Measurements from ENCODE around the gene TTLL6.
"Not testable (repeated sequence)": the region's sequence is repeated elsewhere in the genome, so short reads cannot be mapped to it uniquely, and the experiment has no call there.

Gene TTLL6

DNA sequence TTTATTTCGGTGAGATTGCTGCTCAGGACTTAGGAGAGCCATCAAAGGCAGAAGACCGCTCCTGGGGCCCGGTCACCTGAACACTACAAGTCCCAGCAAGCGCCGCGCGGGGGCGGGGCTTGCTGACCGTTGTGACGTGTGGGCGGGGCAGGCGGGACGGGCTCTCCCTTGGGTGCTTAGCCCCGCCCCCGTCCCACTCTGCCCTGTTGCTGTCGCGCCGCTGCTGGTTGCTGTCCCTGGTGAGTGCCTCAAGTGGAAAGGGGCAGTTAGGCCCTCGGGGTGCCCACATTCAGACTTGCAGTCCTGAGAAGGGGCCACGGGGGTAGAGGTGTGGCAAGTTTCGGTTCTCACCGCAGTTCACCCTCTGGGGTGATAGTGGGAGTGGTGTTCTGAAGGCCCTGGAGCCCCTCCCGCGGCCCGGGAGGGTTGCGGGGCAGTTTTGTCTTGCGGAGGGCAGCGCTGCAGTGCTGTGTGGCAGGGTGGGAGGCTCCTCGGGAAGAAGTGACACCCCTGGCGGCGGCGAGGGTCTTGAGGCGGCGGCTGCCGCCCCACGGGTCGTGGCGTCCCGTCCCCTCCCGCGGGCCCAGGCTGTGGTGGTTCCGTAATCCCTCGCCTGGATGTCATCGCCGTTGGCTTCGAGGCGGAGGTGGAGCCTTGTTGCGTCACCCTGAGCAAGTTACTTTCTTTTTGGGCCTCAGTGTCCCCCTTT is 14.0 kb upstream of the TTLL6 start, which contains the start of gene CALCOCO2:
Gene CALCOCO2 (plus strand): TSS at position 196 of the 709 bp plus-strand sequence. CDS start 10,673 bp downstream, outside the sequence.
- peak within 1 kb of the TSS; percentile 91 for H3K4me3 ChIP-seq (ENCODE audit: low read length)
- TF ChIP-seq ZNF274 (IDR thresholded peaks at IDR 0.05; ENCODE audit: low read depth, low read length): no peak

DNA sequence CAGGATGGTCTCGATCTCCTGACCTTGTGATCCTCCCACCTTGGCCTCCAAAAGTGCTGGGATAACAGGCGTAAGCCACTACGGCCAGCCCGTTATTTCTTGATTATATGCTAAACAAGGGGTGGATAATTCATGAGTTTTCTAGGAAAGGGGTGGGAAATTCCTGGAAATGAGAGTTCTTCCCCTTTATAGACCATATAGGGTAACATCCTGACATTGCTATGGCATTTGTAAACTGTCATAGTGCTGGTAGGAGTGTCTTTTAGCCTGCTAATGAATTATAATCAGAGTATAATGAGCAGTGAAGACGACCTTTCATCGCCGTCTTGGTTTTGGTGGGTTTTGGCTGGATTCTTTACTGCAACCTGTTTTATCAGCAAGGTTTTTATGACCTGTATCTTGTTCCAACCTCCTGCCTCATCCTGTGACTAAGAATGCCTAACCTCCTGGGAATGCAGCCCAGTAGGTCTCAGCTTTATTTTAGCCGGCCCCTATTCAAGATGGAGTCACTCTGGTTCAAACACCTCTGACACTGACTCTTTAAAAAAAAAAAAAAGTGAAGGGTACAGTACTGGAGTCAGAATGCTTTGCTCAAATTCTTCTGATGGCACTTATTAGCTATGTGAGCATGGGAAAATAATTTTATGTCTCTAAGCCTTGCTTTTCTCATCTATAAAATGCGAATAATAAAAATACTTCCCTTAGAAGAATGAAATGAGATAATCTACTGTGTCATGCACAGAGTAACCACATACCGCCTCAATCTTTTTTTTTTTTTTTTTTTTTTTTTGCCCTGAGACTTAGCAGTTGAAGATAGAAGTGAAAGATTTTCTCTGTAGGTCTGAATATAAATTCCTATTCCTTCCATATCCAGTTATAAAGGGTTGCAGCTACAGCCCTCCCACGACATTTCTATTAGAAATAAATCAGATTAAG is 8.7 kb upstream of the TTLL6 start:
- no peak overlapping the region for H3K4me3 ChIP-seq (ENCODE audit: low read length)
- TF ChIP-seq ZNF274 (IDR thresholded peaks at IDR 0.05; ENCODE audit: low read depth, low read length): no peak

DNA sequence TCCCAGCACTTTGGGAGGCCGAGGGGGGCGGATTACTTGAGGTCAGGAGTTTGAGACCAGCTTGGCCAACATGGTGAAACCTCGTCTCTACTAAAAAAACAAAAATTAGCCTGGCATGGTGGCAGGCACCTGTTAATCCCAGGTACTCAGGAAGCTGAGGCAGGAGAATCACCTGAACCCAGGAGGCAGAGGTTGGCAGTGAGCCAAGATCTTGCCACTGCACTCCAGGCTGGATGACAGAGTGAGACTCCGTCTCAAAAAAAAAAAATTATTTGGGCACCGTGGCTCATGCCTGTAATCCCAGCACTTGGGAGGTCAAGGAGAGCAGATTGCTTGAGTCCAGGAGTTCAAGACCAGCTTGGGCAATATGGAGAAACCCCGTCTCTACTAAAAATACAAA is 3.9 kb upstream of the TTLL6 start:
- H3K4me3 ChIP-seq (ENCODE audit: low read length): not testable (repeated sequence)

DNA sequence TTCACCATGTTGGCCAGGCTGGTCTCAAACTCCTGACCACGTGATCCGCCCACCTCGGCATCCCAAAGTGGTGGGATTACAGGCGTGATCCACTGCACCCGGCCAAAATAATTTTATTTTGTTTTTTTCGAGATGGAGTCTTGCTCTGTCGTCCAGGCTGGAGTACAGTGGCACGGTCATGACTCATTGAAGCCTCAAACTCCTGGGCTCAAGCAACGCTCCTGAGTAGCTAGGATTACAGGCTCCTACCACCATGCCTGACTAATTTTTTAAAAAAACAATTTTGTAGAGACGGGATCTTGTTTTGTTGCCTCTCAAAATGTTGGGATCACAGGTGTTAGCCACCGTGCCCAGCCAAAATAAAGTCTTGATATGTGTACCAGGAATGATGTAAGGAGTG is 2.4 kb upstream of the TTLL6 start:
- no peak for TF ChIP-seq ZNF274 (IDR thresholded peaks at IDR 0.05; ENCODE audit: low read depth, low read length)
- no peak overlapping the region for H3K4me3 ChIP-seq (ENCODE audit: low read length)

DNA sequence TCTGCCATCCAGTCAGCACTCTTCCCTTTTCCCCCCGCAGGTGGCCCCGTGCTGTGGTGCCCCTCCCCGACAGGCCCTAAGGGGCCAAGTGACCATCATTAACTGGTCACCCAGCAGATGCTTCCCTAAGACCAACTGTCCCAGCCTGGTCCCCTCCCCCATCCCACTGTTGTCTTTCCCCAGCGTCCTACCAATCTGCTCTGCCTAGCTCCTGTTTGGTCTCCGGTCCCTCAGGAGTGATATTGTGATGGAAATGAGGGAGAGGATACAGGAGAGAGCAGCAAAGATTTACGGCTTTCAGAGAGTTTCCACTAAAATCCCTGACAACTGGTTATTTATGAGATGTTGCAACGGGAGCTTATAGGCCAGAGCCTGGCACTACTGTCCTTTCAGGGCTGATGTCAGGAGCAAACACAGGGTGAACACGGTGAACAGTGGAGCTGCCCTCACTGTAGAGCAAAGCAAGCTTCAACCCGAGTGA is 1.4 kb upstream of the TTLL6 start:
- no peak for TF ChIP-seq ZNF274 (IDR thresholded peaks at IDR 0.05; ENCODE audit: low read depth, low read length)
- H3K4me3 ChIP-seq (ENCODE audit: low read length): no peak overlapping the region

DNA sequence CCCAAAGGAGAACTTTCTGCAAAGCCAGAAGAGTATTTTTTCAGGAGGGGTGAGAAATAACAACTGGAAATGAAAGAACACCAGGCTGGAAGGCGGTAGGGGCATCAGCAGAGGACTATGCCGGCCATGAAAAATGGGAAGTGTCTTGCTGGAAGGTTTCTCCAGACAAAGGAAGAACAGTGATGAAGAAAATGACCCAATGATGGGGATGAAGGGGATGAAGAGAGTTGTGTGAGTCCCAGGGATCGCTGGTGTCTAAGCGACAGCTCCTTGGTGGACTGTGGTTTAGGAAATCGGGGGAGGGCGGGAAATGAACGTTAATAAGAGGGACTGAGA is 623 bp downstream of the TTLL6 start:
- H3K4me3 ChIP-seq (ENCODE audit: low read length): peak overlapping the region; percentile 60
- no peak for TF ChIP-seq ZNF274 (IDR thresholded peaks at IDR 0.05; ENCODE audit: low read depth, low read length)

DNA sequence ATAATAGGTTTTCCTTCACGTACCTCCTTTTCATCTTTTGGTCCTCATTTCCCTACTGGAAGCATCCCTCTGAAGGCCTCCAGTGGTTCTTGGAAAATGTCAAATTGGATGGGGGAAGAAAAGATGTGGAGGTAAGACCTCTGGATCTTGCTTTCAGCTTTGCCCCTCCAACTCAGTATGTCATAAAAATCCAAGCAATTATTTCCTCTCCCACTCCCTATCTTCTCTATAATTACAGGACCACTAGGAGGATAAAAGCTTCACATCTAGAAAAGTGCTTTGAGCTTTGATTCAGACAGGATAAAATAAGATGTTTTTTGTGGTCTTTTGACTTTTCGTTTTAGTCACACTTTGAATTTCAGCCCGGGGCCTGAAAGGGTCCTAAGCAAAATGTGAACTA is 1.7 kb downstream of the TTLL6 start:
- H3K4me3 ChIP-seq (ENCODE audit: low read length): no peak overlapping the region
- TF ChIP-seq ZNF274 (IDR thresholded peaks at IDR 0.05; ENCODE audit: low read depth, low read length): no peak

DNA sequence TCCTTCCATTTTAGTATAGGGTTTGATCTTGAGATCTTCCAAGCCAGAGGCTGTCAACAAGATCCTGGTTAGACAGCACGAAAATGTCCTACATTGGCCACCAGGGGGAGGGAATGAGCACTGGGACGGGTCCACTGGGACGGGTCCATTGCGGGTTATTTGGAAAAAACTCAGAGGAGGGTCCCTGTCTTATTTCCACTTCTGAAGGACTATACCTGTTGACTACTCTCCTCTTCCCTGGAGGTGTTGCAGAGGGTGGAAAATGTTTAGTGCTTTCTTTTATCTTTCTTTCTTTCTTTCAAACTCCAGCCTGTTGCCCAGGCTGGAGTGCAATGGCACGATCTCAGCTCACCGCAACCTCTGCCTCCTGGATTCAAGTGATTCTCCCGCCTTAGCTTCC is 2.5 kb downstream of the TTLL6 start:
- H3K4me3 ChIP-seq (ENCODE audit: low read length): no peak overlapping the region
- no peak for TF ChIP-seq ZNF274 (IDR thresholded peaks at IDR 0.05; ENCODE audit: low read depth, low read length)

DNA sequence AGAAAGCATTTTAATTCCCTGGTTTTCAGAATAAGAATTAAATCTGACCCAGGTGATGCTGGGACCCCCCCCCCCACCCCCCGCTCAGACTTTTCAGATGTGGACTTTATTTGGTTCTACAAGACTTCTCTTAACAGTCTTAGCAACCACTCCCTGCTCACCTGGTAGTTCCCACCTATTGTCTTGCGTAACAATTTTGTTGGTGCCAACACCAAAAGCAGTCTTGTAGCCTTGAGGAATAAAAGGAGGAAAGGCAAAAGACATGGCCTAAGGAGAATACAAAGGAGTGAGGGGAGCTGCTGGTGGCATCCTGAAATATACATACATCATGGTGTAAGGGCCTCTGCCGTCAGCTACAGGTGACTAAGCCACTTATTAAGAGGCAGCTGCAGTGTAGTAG is 5.0 kb downstream of the TTLL6 start:
- no peak for TF ChIP-seq ZNF274 (IDR thresholded peaks at IDR 0.05; ENCODE audit: low read depth, low read length)
- H3K4me3 ChIP-seq (ENCODE audit: low read length): no peak overlapping the region

DNA sequence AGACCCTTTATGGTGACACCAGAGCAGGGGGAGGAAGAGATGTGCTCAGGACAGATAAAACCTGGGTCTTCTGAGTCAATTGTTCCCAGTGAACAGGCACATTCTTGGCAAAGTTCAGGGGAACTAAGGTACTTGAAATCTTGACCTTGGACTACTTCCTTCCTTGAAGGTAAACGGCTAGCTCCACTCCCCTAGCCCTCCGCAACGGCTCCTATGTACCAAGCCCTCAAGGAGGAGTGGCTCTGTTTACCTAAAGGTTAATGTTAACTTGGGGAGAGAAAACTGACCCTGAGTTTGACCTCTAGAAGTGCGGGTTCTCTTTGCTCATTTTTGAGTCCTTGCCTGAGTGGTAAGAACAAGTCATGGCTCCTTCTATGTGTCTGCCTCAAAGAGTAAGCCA is 7.8 kb downstream of the TTLL6 start:
- TF ChIP-seq ZNF274 (IDR thresholded peaks at IDR 0.05; ENCODE audit: low read depth, low read length): no peak
- no peak overlapping the region for H3K4me3 ChIP-seq (ENCODE audit: low read length)

DNA sequence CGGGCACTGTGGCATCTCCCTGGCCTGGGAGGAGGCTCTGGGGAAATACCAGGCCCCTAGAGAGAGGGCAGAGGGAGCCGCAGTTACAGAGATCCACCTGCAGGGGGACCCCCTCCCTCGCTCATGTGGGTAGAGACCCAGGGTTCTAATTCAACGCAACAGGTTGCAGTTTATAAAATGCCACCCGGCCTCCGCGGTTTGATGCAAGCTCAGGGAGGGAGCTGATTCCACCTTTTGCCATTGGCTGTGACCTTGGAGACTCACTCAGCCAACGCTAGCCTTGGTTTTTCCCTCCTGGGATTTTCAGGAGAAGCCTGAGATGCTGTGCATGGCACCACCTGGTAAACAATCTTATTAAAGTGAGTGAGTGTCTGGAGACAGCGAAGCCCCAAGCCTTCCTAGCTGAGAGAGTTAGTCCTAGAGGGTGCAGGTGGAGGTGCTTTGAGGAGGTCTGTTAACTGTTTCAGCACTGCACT is 12.1 kb downstream of the TTLL6 start:
- TF ChIP-seq ZNF274 (IDR thresholded peaks at IDR 0.05; ENCODE audit: low read depth, low read length): no peak

DNA sequence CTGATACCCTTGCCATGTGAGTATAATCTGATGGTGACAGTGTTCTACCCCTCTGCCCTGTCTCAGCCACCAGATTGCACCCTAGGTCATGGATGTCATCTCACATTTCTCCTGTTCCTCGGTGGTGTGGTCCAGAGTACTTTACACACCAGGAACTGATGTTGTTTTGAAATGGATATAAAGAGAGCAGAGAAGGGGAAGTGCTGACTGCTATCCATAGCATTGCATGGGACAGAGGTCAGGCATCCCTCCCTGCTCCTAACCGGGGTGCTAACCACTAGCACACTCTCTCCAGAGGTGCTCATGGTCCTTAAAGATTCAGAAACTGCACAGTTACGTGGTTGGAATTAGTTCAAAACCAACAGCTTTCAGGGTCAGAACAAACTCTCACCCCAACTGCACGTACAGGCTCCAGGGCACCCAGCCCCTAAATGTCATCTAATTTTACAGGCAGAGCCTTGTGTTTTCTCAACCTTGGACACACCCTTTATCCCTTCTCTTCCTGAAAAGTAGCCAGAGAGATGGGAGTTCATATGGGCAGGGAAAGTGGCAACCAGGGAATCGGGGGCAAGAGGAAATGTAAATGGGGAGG is 16.3 kb downstream of the TTLL6 start:
- TF ChIP-seq ZNF274 (IDR thresholded peaks at IDR 0.05; ENCODE audit: low read depth, low read length): no peak
- no peak overlapping the region for H3K4me3 ChIP-seq (ENCODE audit: low read length)

More for the DNA sequence above, 12.1 kb downstream of the TTLL6 start:
- no peak overlapping the region for H3K4me3 ChIP-seq (ENCODE audit: low read length)

DNA sequence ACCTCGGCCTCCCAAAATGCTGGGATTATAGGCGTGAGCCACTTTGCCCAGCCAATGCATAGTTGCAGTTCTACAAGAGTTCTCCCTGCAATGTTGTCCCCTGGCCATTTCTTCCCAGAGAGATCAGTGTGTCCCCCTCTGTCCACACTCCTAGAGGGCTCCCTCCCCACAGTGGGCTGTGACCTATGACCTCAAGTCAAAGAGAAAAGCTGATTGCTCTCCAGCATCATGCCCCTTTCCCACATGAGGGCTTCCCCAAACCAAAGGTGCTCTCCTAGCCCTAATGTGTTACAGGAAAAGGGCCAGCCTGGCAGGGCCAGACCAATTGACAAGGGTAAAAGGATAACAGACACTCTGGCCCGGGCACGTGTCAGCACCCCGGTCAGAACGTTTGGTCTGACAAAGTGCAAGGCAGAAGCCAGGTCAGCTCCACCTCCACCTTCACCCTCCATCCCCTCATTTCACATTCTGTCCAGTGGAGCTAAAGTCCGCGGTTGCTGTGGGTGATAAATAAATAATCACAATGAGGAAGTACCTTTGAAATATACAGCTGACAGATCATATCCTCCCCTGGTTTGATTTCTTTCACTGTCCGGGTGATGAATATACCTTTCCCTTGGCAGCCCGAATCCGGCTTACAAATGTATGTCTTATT is 17.8 kb downstream of the TTLL6 start:
- no peak for TF ChIP-seq ZNF274 (IDR thresholded peaks at IDR 0.05; ENCODE audit: low read depth, low read length)

DNA sequence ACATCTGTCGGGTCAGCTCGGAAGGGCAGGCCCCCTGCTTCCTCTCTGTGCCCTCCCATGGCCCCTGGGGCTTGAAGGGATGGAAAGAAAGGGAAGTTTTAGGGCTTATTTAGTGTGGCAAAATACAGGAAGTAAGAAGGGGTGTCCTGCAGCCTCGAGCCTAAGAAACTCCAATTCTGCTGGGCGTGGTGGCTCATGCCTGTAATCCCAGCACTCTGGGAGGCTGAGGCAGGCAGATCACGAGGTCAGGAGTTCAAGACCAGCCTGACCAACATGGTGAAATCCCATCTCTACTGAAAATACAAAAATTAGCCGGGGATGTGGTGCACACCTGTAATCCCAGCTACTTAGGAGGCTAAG is 20.9 kb downstream of the TTLL6 start:
- not testable (repeated sequence) for H3K4me3 ChIP-seq (ENCODE audit: low read length)

More for the DNA sequence above, 17.8 kb downstream of the TTLL6 start:
- H3K4me3 ChIP-seq (ENCODE audit: low read length): no peak overlapping the region

Data from GM08714 (cell line).